NCI-H128 (cell line): ENCODE results near the gene CYP27C1.

Experiments
- DNase-seq: peaks from one replicate; lab custom pipeline; 2025; ENCODE audit not compliant: unreplicated experiment; lab: John Stamatoyannopoulos, UW

Gene CYP27C1

GRCh38 chr2:127195140-127196074 lies 24.7 kb downstream of the CYP27C1 start:
- DNase-seq = no peak

DNA sequence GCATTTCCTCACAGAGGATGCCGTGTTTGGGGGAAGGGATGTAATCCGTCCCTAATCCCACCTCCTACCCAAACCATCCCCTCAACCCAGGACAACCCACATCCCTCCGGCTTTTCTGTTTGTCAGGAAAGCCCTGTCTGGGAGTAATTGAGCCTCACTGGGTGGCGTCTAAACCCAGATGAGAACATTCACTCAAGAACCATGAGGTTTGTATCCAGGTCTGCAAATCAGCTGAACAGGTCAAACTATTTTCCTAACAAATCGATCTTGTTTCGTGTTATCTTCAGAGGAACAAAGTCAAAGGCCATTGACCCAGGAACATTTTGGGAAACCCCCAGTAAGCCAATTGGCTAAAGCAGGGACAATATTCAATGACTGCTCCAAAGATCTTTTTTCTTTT lies 25.7 kb downstream of the CYP27C1 start:
- no peak for DNase-seq

DNA sequence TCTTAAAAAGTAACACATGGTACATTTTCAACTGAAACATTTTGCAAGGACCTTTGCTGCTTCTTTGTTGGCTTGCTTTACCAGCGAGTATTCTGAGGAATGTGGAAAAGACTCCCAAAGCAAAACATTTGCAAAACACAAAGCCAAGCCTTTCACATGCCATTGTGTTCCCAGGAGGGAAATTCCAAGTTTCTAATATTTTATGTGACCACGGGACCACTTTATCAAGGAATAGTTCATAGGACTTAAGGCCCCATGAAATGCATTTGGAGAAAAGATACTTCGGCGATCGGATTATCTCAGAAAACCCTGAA lies 26.2 kb downstream of the CYP27C1 start:
- DNase-seq = no peak

- DNase-seq = no peak
Measured at GRCh38 chr2:127193164-127193966, 26.7 kb downstream of the CYP27C1 start.

DNA sequence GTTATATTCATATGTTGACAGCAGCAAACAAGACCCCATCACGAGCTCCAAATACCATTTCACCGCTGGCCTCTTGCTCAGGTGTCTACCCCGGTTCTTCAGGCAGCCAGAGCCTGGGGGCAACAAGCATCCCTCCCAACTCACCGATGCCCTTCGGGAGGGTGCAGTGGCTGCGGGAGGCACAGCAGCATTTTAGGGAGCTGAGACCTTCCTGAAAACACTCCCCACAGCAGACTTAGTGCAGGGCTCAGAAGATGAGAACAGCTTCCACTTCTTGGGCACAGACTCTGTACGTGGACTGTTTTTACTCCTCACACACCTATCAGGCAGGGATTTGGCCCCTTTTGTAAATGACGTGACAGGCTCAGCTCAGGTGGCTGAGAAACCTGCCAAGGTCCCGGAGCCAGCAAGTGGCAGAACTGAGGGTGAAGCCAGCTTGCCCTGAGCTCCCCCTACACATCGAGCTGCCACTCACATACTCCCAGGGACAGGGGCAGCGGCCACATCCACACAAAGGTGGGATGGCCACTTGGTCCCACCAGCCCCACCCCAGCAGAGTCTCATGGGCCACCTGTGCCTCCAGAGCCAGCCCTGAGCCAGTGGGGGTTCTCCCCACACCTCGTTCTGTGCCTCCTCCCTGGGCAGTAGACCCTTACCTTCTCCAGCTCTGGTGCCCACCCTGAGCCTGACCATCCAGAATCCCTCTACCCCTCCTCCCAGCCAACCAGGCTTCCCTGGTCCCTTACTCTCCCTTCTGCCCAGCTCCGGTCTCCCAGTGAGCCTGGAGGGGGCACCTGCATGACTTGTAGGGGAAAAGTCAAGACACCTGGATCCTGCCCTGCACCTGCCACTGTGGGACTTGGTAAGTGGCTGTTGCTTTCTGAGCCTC lies 28.5 kb downstream of the CYP27C1 start:
- no peak for DNase-seq

DNA sequence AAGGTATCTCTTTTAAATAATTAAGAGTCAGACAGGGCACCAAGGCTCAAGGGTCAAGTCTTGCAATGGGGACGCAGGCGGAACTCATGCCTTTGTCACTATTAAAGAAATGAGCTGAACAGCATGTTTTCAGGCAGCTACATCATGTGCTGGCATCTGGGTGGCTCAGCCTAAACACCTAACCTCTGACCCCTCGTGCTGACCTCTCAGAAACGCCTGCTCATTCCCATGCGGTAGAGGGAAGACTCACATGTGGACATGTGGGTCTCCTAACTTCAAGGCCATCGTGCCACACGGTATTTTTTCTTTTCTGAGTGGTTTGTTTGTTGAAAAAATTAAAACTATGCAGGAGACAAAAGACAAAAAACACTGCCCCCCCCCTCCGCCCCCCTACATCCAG lies 31.3 kb downstream of the CYP27C1 start:
- DNase-seq = no peak

GRCh38 chr2:127187831-127188230 lies 32.3 kb downstream of the CYP27C1 start:
- DNase-seq = no peak

- DNase-seq = no peak
Measured at GRCh38 chr2:127187081-127187775, 32.9 kb downstream of the CYP27C1 start.

DNA sequence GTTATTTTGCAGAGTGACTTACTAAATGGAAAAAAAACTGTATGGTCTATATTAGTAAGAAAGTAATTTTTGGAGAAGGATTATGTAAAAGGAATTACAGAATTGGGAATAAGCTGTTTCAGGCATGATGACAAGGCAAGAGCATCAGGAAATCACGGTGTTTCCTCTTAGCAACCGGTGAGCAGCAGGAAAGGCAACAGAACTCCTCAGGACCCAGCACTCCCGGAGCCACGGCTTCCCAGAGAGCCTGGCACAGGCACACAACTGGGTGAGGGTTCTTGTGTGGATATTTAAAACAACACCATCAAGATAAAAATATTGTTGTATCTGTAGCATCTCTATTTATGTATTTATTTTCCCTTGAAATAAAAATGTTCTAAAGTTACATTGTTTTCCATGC lies 34.4 kb downstream of the CYP27C1 start:
- no peak for DNase-seq

DNA sequence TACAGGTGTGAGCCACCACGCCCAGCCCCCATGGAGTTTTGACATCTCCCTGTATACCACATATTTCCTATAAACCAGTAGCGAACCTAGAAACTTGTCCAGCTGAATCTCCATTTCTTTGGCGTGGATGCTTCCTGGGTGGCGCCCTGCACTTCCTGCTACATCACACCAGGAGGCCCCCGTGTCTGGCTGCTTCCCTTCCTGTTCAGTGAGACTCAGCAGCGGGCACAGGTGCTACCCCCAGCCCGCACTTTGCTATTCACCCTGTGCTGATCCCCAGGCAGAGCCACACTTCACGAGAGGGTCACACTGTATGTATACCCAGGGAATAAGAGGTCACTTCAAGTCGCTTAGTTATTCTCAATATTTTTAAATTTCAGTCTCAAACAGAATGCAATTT lies 35.0 kb downstream of the CYP27C1 start:
- DNase-seq = no peak

DNA sequence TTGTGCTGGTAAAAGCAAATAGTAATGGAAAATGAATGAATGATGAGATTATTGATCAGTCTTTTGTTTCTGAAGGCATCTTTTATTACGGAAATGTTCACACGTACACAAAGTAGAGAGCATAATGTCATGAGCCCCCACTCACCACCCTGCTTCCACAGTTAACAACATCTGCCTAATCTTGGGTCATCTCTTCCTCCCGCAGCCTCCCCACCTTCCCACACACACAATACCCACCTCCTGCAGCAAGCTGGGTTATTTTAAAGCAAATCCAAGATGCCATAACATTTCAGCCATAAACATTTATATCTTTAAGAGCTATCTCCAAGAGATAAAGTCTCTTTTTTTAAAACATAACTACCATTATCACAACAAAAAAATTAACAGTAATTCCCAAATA lies 36.3 kb downstream of the CYP27C1 start:
- no peak for DNase-seq

GRCh38 chr2:127182626-127183458 lies 37.3 kb downstream of the CYP27C1 start:
- no peak for DNase-seq

DNA sequence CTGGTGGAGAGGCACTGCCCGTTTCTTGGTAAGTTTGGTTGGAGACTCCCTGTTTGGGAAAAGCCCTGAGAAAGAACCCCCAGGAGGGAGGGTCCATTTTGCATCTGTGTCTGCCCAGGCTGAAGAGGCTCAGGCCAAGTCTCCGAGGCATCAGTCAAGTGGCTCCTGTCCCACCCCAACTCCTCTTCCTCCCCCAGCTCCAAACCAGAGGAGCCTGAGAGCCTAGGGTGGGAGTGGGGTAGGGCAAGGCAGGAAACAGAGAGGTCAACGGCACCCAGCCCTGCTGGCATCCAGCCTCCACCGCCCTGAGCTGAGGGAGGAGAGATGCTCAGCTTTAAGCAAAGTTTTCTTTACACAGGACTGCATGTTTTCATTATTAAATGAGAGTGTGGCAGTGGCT lies 38.2 kb downstream of the CYP27C1 start:
- no peak for DNase-seq

GRCh38 chr2:127179766-127180165 lies 40.3 kb downstream of the CYP27C1 start:
- DNase-seq = no peak

DNA sequence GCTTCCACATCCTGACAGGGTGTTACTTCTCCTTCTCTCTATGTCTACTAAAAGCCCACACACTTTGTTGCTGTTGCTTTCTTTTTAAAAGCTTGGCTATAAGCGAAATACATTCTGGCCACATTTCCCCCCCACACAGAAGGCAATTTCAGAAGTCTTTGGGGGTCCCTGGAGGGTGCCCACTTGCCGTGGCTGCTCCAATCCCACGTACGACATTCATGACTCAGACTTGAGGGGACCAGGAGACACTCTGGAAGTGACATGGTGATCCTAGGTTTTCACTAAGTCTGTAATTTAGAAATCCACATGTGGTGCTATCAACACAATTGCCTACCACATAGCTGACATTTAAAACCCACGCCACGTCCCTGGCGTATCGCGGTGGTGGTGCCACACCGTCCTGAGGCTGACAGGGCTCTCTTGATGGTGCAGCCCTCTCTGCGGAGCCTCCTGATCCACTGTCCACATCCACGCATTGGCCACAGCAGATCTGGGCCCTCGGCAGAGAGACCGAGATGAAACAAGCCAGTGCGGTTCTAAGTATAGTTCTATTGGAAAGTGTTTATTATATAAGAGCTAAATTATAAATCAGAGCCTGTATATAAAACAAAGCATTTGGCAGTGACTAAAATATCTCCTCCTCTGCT lies 42.4 kb downstream of the CYP27C1 start:
- DNase-seq = no peak

DNA sequence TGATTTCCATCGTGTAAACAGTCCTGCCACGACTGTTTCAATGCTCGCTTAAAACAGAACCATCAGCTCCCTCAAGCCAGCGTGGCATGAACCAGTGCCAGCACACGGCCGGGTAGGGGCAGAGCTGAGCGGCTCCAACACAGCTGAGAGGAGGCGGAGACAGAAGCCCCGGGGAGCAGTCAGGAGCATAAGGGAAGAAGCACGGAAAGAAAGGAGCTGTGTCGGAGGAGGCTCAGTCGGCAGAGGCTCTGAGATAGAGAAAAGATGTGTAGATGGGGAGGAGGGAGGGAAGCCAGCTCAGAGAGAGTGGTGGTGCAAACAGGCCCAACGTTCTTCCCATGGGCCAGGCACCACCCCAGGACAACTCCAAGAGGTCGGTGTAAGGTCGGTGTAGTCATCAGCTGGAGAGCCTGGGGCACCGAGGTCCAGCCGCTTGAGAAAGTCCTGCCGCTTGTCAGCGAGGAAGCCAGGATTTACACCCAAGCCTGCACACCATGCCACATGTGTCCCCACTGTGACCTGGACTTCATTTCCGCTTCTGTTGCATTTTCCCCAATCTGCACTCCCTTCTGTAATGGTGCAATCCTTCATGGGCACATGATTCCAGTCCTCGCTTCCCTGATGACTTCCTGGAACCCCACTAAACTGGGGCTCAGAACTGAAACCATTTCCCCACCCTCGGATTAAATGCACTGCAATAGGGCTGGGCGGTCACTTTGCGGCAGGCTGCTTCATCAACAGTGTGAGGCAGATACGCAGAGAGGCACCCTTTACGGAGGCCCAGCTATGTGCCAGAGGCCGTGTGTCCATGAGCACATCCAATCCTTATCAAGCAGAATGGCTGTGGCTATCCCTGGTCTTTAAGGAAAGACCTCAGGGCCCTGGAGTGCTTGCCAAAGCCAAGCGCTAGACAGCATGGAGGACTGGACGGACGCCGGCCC lies 43.5 kb downstream of the CYP27C1 start:
- no peak for DNase-seq

GRCh38 chr2:127175751-127176354 lies 44.2 kb downstream of the CYP27C1 start:
- no peak for DNase-seq
